K562 (cell line): Measurements from ENCODE around the gene FOXO3. TPM values are rescaled to one million over a fixed set of nuclear protein-coding genes. Genes with fewer than 3 reads are reported as not detected.

ENCODE experiments used
- ARID3B ChIP-seq: fragments of 250-450 bp; sonication (Bioruptor Pico); IDR thresholded peaks from 2 replicates; pipeline ENCODE4 v1.4.0; 2020; ENCODE audit warnings: borderline replicate concordance
- CEBPG ChIP-seq, 3 experiments: fragments of 200-800 bp in 1 of 3; sonication (Bioruptor generic) in 1 of 3; sonication (generic) in 1 of 3; formaldehyde crosslinking in 1 of 3; IDR thresholded peaks in 2 of 3; conservative IDR thresholded peaks in 1 of 3; 2 replicates each; pipeline versions ENCODE4 v1.6.1 to v1.8.0; 2016 to 2022; ENCODE audit warnings: missing compliant biosample characterization in 2 of 3, missing genetic modification characterization in 2 of 3, mild to moderate bottlenecking in 1 of 3, missing genetic modification reagents in 1 of 3
- KDM2B ChIP-seq: fragments of 250-450 bp; sonication (Bioruptor Pico); IDR thresholded peaks from 2 replicates; pipeline ENCODE4 v1.8.0; 2021; ENCODE audit warnings: mild to moderate bottlenecking, moderate library complexity
- MGA ChIP-seq: fragments of 450-650 bp; IDR thresholded peaks from 2 replicates; pipeline ENCODE4 v1.6.1; 2016; ENCODE audit warnings: mild to moderate bottlenecking, moderate library complexity
- MIER1 ChIP-seq: fragments of 450-650 bp; IDR thresholded peaks from 2 replicates; pipeline ENCODE4 v1.6.1; 2016; ENCODE audit warnings: antibody characterized with exemption, mild to moderate bottlenecking, low read depth
- MTA1 ChIP-seq: fragments of 450-650 bp; IDR thresholded peaks from 2 replicates; pipeline ENCODE4 v1.6.1; 2017; ENCODE audit warnings: borderline replicate concordance
- SMARCB1 ChIP-seq: IDR thresholded peaks from 2 replicates; pipeline ENCODE4 v1.6.1; 2011; ENCODE audit warnings: improper control_type of control experiment, low read depth; ENCODE audit not compliant: insufficient read length
- SP2 ChIP-seq: IDR thresholded peaks from 2 replicates; pipeline ENCODE4 v1.6.1; 2011; ENCODE audit warnings: mild to moderate bottlenecking, low read depth, low read length, moderate library complexity; ENCODE audit not compliant: poor library complexity, severe bottlenecking; ENCODE audit errors: extremely low read depth
- TRIM28 ChIP-seq: fragments of 450-650 bp; IDR thresholded peaks from 2 replicates; pipeline ENCODE4 v1.6.1; 2017
- ZBED1 ChIP-seq: IDR thresholded peaks from 2 replicates; pipeline ENCODE4 v1.6.1; 2014
- ZNF12 ChIP-seq: sonication (generic); formaldehyde crosslinking; IDR thresholded peaks from 2 replicates; pipeline ENCODE4 v1.4.0; 2020; ENCODE audit warnings: mild to moderate bottlenecking, missing genetic modification reagents
- ZNF263 ChIP-seq: sonication (generic); formaldehyde crosslinking; IDR thresholded peaks from 2 replicates; pipeline ENCODE4 v1.8.0; 2022; ENCODE audit warnings: mild to moderate bottlenecking, missing genetic modification reagents, borderline replicate concordance
- ZNF274 ChIP-seq: IDR thresholded peaks from 2 replicates; pipeline ENCODE4 v1.6.1; 2011; ENCODE audit warnings: low read depth, mild to moderate bottlenecking, low read length, moderate library complexity, borderline replicate concordance
- ZNF347 ChIP-seq: fragments of 450-650 bp; formaldehyde crosslinking; IDR thresholded peaks from 2 replicates; pipeline ENCODE4 v1.4.0; 2020; ENCODE audit warnings: low read depth, mild to moderate bottlenecking, moderate library complexity
- ZNF431 ChIP-seq: sonication (generic); formaldehyde crosslinking; IDR thresholded peaks from 2 replicates; pipeline ENCODE4 v1.8.0; 2022; ENCODE audit warnings: mild to moderate bottlenecking, missing genetic modification reagents
- ZNF444 ChIP-seq: fragments of 250-450 bp; sonication (Bioruptor Pico); IDR thresholded peaks from 2 replicates; pipeline ENCODE4 v1.4.0; 2020; ENCODE audit warnings: mild to moderate bottlenecking, moderate library complexity
- polyA plus RNA-seq, 8 experiments: library from polyadenylated mRNA; depleted of rRNA in 4 of 8; stranded (reverse) in 5 of 8; unstranded in 3 of 8; fragments of >200 nt; fragmentation: Nextera tagmentation in 2 of 8; fragmentation: Illumina TruSeq in 1 of 8; extraction: Ambion mirVana in 2 of 8; extraction: Trizol in 1 of 8; gene quantifications; 2 replicates each; pipeline versions ENCODE4 v1.2.1 to v1.2.3, GENCODE V29; 2011 to 2014; ENCODE audit warnings: inconsistent platforms in 1 of 8, missing spikeins in 1 of 8
- total RNA-seq, 7 experiments: library from RNA; depleted of rRNA in 6 of 7; stranded (reverse); fragments of >200 nt in 6 of 7; fragmentation: Illumina TruSeq in 2 of 7; extraction: Trizol in 2 of 7; gene quantifications; 2 replicates each; pipeline versions ENCODE4 v1.2.1 to v1.2.3, GENCODE V29; 2011 to 2021; ENCODE audit warnings: low replicate concordance in 1 of 7

Gene FOXO3
- total and polyA plus RNA-seq, 9 of the 15 experiments (the other 6 are each of a cell fraction or from before 2014, with no cell fraction given) = 3.0 to 14.6 (median 6.0) TPM

- no peak for TF ChIP-seq ZBED1
- TF ChIP-seq ARID3B (CRISPR knock-in tag) = no peak
- TF ChIP-seq ZNF274 = no peak
- TF ChIP-seq MGA = no peak
- TF ChIP-seq ZNF12 (CRISPR knock-in tag) = no peak
- TF ChIP-seq ZNF431 (CRISPR knock-in tag) = no peak
- no peak for TF ChIP-seq MIER1
- TF ChIP-seq MTA1 = peak; percentile 76; the same call in 1 of the 2 replicates
- TF ChIP-seq ZNF444 = no peak
- no peak for TF ChIP-seq SP2
- TF ChIP-seq ZNF347 = no peak
- no peak for TF ChIP-seq ZNF263 (CRISPR knock-in tag)
- no peak for TF ChIP-seq CEBPG (CRISPR knock-in tag; IDR thresholded peaks at IDR 0.05)
- no peak for TF ChIP-seq CEBPG (tag; conservative IDR thresholded peaks at IDR 0.05 in 1 of 2, IDR thresholded peaks at IDR 0.05 in 1 of 2)
- TF ChIP-seq TRIM28 = no peak
- no peak for TF ChIP-seq KDM2B (CRISPR knock-in tag)
- TF ChIP-seq SMARCB1 = no peak
Observed at GRCh38 chr6:108630050-108630714, 69.5 kb downstream of the FOXO3 start (continued).
